MM.1S (cell line): ENCODE results near the gene FBXL4.

Experiments
- CTCF ChIP-seq: fragments of 300-600 bp; sonication (generic); IDR thresholded peaks from 2 replicates; pipeline ENCODE4 v1.5.1; 2016; ENCODE audit warnings: antibody characterized with exemption, low read length, mixed read lengths
- EZH2 ChIP-seq: fragments of 300-600 bp; sonication (generic); optimal IDR thresholded peaks from 2 replicates; pipeline ENCODE3; 2017; ENCODE audit warnings: low read depth, mild to moderate bottlenecking, antibody characterized with exemption, low read length, mixed read lengths
- EZH2phosphoT487 ChIP-seq: fragments of 300-600 bp; sonication (generic); IDR thresholded peaks from 2 replicates; pipeline ENCODE4 v1.6.1; 2018; ENCODE audit warnings: antibody characterized with exemption, low read length

GRCh38 chr6:98840385-98840784 lies 107.4 kb downstream of the FBXL4 start:
- TF ChIP-seq CTCF, result no peak
- no peak for TF ChIP-seq EZH2phosphoT487
- no peak for TF ChIP-seq EZH2
